ENCODE measurements around the gene ARMH4. TPM values are rescaled to one million over a fixed set of nuclear protein-coding genes. Genes with fewer than 3 reads are reported as not detected.

Gene ARMH4
- total and polyA plus RNA-seq, 10 donors, result 0.02 to 3.7 (median 1.2) TPM

GRCh38 chr14:58119381-58119780 is 32.6 kb downstream of the ARMH4 start:
- H3K36me3 ChIP-seq, result no peaks in the 10 kb centered on the region
- H3K27me3 ChIP-seq (replicated peaks in 1 of 7), result no peaks in the 10 kb centered on the region
- TF ChIP-seq POLR2A (IDR thresholded peaks at IDR 0.05) (no peak), POLR2AphosphoS5 (IDR thresholded peaks at IDR 0.05) (no peak), CTCF (IDR thresholded peaks at IDR 0.05 in 8 of 11, conservative IDR thresholded peaks at IDR 0.05 in 3 of 11) (no peak)
- no peak for DNase-seq
- H3K4me3 ChIP-seq, result no peak overlapping the region
- H3K27ac ChIP-seq, result no peak overlapping the region
- intact Hi-C loops (cut with DNase I; ENCODE audit: low total_unique reads), result no loop called here
- peaks cover 0 to 6% (median 0%) of the 10 kb centered on the region in 8 donors for H3K9me3 ChIP-seq
- 84 to 89% (median 87%) methylated on average over 3 of the region's 3 CpGs for WGBS, 5 donors
- H3K4me1 ChIP-seq, result no peaks in the 10 kb centered on the region

- H3K4me1 ChIP-seq, result no peaks in the 10 kb centered on the region
These were observed 33.8 kb downstream of the ARMH4 start for GRCh38 chr14:58118097-58118815.

GRCh38 chr14:58109744-58110143 is 42.3 kb downstream of the ARMH4 start:
- H3K4me3 ChIP-seq, result no peak overlapping the region
- WGBS, 5 donors, result 22 to 42% (median 29%) methylated on average over 3 of the region's 3 CpGs
- no peaks in the 10 kb centered on the region for H3K4me1 ChIP-seq
- no peak for DNase-seq
- H3K27ac ChIP-seq, result no peak overlapping the region
- intact Hi-C loops (cut with DNase I; ENCODE audit: low total_unique reads), result no loop called here
- no peaks in the 10 kb centered on the region for H3K36me3 ChIP-seq
- no peaks in the 10 kb centered on the region for H3K9me3 ChIP-seq
- no peaks in the 10 kb centered on the region for H3K27me3 ChIP-seq (replicated peaks in 1 of 7)
- TF ChIP-seq POLR2A (IDR thresholded peaks at IDR 0.05), result no peak
- no peak for TF ChIP-seq POLR2AphosphoS5 (IDR thresholded peaks at IDR 0.05)
- TF ChIP-seq CTCF (IDR thresholded peaks at IDR 0.05 in 8 of 11, conservative IDR thresholded peaks at IDR 0.05 in 3 of 11), result no peak

More at GRCh38 chr14:58118097-58118815, 33.8 kb downstream of the ARMH4 start:
- no peak overlapping the region for H3K27ac ChIP-seq
- TF ChIP-seq CTCF (IDR thresholded peaks at IDR 0.05 in 8 of 11, conservative IDR thresholded peaks at IDR 0.05 in 3 of 11) (no peak), POLR2A (IDR thresholded peaks at IDR 0.05) (no peak), POLR2AphosphoS5 (IDR thresholded peaks at IDR 0.05) (no peak)
- H3K27me3 ChIP-seq (replicated peaks in 1 of 7), result no peaks in the 10 kb centered on the region
- WGBS, 5 donors, result 73 to 86% (median 81%) methylated on average over 5 of the region's 5 CpGs
- H3K36me3 ChIP-seq, result no peaks in the 10 kb centered on the region
- peaks cover 0 to 6% (median 0%) of the 10 kb centered on the region in 8 donors for H3K9me3 ChIP-seq
- H3K4me3 ChIP-seq, result no peak overlapping the region
- intact Hi-C loops (cut with DNase I; ENCODE audit: low total_unique reads), result no loop called here
- no peak for DNase-seq

GRCh38 chr14:58108717-58109116 is 43.3 kb downstream of the ARMH4 start:
- Histone ChIP-seq H3K9me3 (no peaks in the 10 kb centered on the region), H3K4me3 (no peak overlapping the region), H3K27ac (no peak overlapping the region), H3K36me3 (no peaks in the 10 kb centered on the region), H3K27me3 (replicated peaks in 1 of 7) (no peaks in the 10 kb centered on the region), H3K4me1 (no peaks in the 10 kb centered on the region)
- no peak for TF ChIP-seq CTCF (IDR thresholded peaks at IDR 0.05 in 8 of 11, conservative IDR thresholded peaks at IDR 0.05 in 3 of 11)
- no peak for TF ChIP-seq POLR2AphosphoS5 (IDR thresholded peaks at IDR 0.05)
- no peak for TF ChIP-seq POLR2A (IDR thresholded peaks at IDR 0.05)
- intact Hi-C loops (cut with DNase I; ENCODE audit: low total_unique reads), result no loop called here
- 84 to 98% (median 93%) methylated on average over 1 of the region's 1 CpG for WGBS, 5 donors
- DNase-seq, result no peak

All from spleen (tissue), 11 donors.